SH-SY5Y (cell line): Measurements from ENCODE around the gene ZNF574.

Experiments
- GATA2 ChIP-seq: IDR thresholded peaks from 2 replicates; pipeline ENCODE4 v1.6.1; 2011; ENCODE audit warnings: mild to moderate bottlenecking, low read depth, low read length
- GATA3 ChIP-seq: IDR thresholded peaks from 2 replicates; pipeline ENCODE4 v1.6.1; 2011; ENCODE audit warnings: low read depth, mild to moderate bottlenecking, low read length, moderate library complexity

GRCh38 chr19:42091742-42092141 is 15.8 kb downstream of the ZNF574 start:
- TF ChIP-seq GATA2 (no peak), GATA3 (no peak)
